GM13976 (cell line): ENCODE data around the gene HSPBP1.

Experiments
- DNase-seq: peaks from one replicate; pipeline ENCODE4 v3.0.0; 2012; ENCODE audit warnings: low spot score
- in situ Hi-C: fragments of 300-500 bp; cut with MboI; formaldehyde crosslinking; loops from one replicate; pipeline ENCODE4 v1.12.0; 2022; ENCODE audit warnings: low sequenced_read_pairs, mixed read lengths, inconsistent platforms; ENCODE audit not compliant: unreplicated experiment
- TF ChIP-seq, protein P1 (sequence below): IDR thresholded peaks from 2 replicates; pipeline ENCODE4 v1.5.1; 2012; ENCODE audit warnings: borderline replicate concordance, mild to moderate bottlenecking; ENCODE audit not compliant: insufficient read depth; ENCODE audit errors: extremely low read depth, missing control alignments, control extremely low read depth

Gene HSPBP1

DNA sequence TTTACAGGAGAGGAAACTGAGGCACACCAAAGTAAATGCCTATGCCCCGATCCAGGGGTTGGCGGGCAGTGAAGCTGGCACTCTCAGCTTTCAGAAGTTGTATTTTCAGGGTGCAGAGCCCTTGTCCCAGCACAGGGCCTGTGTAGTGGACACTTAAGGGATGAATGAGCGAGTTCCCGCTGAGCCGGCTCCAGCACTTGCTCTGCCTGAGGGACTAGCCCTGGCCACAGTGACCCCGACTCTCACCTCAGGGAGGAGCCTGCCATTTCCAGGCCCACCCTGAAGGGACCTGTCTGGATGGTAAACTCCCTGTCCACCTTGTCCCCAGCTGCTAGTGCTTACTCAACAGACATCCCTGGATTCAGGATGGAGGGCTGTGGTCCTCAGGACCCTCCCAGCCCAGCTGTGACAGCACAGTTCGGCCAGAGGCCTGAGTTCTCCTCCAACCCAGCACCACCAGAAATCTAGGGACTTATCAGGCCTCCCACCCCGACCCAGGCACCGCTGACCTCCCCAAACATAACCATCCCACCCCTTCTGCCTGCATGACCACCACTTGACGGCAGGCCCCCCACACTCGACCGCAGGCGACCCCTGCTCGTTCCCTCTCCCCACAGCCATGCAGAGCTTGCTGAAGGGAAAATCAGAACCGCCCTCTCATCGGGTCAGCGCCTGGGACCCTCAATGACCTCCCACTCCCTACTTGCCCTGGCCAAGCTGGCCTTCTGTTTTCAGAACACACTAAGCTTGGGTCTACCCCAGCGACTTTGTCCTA lies 29.5 kb downstream of the HSPBP1 start:
- no peak for DNase-seq
- in situ Hi-C loops: no loop called here
- TF ChIP-seq, protein P1, sequence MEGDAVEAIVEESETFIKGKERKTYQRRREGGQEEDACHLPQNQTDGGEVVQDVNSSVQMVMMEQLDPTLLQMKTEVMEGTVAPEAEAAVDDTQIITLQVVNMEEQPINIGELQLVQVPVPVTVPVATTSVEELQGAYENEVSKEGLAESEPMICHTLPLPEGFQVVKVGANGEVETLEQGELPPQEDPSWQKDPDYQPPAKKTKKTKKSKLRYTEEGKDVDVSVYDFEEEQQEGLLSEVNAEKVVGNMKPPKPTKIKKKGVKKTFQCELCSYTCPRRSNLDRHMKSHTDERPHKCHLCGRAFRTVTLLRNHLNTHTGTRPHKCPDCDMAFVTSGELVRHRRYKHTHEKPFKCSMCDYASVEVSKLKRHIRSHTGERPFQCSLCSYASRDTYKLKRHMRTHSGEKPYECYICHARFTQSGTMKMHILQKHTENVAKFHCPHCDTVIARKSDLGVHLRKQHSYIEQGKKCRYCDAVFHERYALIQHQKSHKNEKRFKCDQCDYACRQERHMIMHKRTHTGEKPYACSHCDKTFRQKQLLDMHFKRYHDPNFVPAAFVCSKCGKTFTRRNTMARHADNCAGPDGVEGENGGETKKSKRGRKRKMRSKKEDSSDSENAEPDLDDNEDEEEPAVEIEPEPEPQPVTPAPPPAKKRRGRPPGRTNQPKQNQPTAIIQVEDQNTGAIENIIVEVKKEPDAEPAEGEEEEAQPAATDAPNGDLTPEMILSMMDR: no peak

DNA sequence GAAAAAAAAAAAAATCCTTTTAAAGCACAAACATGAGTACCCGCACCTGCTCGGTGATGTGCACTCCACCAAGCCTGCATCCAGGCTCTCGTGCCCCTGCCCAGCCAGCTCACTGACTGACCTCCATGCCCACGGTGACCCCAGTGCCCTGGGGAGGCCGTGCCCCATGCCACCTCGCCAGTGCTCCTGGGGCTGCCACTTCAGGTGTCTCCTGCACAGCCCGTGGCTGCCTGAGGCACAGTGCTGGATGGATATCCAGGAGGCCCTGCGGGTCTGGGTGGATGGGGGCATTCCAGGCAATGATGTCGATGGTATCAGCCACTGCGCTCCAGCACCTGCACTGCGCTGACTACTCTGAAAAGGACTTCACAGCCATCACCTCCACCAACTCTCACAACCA lies 30.1 kb downstream of the HSPBP1 start:
- no peak for DNase-seq
- TF ChIP-seq, protein P1: no peak
- in situ Hi-C loops: no loop called here

DNA sequence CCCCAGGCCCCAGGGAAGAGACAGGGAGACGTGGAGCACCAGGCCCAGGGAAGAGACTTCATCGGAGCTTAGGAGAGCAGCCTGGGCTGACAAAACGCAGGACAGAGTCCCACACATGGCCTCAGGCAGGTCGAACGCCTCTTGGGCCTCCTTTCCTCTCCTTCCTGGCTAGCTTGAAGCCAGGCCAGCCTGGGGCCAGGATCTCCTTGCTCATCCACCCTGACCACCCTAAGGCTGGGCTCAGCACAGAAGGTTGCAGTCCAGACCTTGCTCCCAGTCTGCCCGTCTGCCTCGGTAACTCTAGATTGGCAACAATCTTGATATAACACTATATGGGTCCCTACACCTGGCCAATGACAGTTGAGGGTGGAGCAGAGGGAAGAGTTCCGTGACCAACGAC lies 31.2 kb downstream of the HSPBP1 start:
- in situ Hi-C loops: no loop called here
- TF ChIP-seq, protein P1: no peak
- DNase-seq: no peak

DNA sequence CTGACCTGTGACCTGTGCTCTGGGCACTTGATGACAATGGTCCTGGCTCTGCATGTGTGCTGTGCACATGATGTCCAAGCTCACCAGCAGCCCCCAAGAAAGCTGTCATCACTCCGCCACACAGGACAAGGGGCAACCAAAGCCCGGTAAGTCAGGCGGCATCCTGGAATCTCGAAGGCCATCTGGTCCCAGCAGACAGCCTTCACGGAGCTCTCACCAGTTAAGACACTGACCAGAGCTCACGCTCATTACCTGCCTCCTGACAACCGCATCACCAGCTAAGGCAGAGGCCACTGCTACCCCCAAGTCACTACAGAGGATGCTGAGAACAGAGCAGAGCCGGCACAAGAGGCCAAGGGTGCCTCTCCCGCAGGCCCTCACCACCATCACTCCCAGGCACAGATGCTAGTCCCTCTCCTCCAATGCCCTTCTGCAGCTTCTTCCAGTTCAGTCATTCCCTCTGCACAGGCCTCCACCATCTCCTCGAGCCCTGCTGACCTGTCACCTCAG lies 31.7 kb downstream of the HSPBP1 start:
- no peak for DNase-seq
- in situ Hi-C loops: no loop called here
- TF ChIP-seq, protein P1: no peak

DNA sequence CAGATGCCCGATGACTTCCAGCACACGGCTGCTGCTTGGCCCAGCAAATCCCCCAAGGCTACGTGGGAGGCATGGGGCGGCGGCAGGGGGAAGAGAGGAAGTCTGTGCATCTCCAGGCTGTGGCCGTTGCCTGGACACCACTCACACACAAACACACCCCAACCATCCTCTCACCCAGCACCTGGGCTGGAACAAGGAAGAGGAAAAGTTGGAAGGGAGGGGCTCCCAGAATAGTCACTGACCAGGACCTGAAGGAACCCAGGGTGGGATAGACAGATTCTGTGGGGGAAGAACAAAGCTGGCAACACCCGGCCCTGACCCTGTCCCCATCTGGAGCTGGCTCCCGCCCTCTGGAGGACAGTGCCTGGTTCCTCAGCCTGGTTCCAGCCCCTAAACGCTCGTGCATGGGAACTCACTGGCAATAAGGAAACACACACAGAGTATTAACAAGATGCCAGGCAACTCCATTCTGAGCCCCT lies 32.2 kb downstream of the HSPBP1 start:
- no peak for DNase-seq
- in situ Hi-C loops: no loop called here
- TF ChIP-seq, protein P1: no peak

- in situ Hi-C loops: no loop called here
- TF ChIP-seq, protein P1: no peak
Observed at GRCh38 chr19:55246462-55247451, 33.2 kb downstream of the HSPBP1 start.

More at GRCh38 chr19:55246462-55247451, 33.2 kb downstream of the HSPBP1 start:
- no peak for DNase-seq
